H9 (cell line): Measurements from ENCODE around the gene FBXL19. TPM values are rescaled to one million over a fixed set of nuclear protein-coding genes. Genes with fewer than 3 reads are reported as not detected.

ENCODE experiments used
- DNase-seq: peaks from one replicate; pipeline ENCODE4 v3.0.0-alpha.2; 2017
- H2AFZ ChIP-seq: one replicate; pipeline ENCODE4 v1.6.1; 2013; ENCODE audit warnings: mild to moderate bottlenecking, low read length, control low read depth, moderate library complexity
- H2AK5ac ChIP-seq: 2 replicates; pipeline ENCODE4 v1.6.1; 2013; ENCODE audit warnings: low read length, control low read depth, mixed read lengths; ENCODE audit not compliant: insufficient read length
- H2BK120ac ChIP-seq: one replicate; pipeline ENCODE4 v1.6.1; 2013; ENCODE audit warnings: low read depth, mild to moderate bottlenecking, low read length, control low read depth, inconsistent platforms; ENCODE audit not compliant: poor library complexity, severe bottlenecking
- H2BK12ac ChIP-seq: 2 replicates; pipeline ENCODE4 v1.6.1; 2013; ENCODE audit warnings: low read length, control low read depth, mixed read lengths, low read depth; ENCODE audit not compliant: insufficient read length
- H2BK15ac ChIP-seq: 2 replicates; pipeline ENCODE4 v1.6.1; 2013; ENCODE audit warnings: low read depth, low read length, control low read depth
- H2BK20ac ChIP-seq: one replicate; pipeline ENCODE4 v1.6.1; 2013; ENCODE audit warnings: low read depth, mild to moderate bottlenecking, low read length, control low read depth, inconsistent platforms; ENCODE audit not compliant: poor library complexity, severe bottlenecking
- H2BK5ac ChIP-seq: 2 replicates; pipeline ENCODE4 v1.6.1; 2013; ENCODE audit warnings: low read length, control low read depth, mixed read lengths; ENCODE audit not compliant: insufficient read length
- H3K14ac ChIP-seq: 2 replicates; pipeline ENCODE4 v1.6.1; 2013; ENCODE audit warnings: low read length, control low read depth; ENCODE audit not compliant: insufficient read depth
- H3K18ac ChIP-seq: 2 replicates; pipeline ENCODE4 v1.6.1; 2013; ENCODE audit warnings: low read depth, mild to moderate bottlenecking, mixed read lengths, low read length, control low read depth; ENCODE audit not compliant: insufficient read length
- H3K23ac ChIP-seq: 2 replicates; pipeline ENCODE4 v1.6.1; 2013; ENCODE audit warnings: low read length, control low read depth, mixed read lengths, low read depth; ENCODE audit not compliant: insufficient read length
- H3K23me2 ChIP-seq: 2 replicates; pipeline ENCODE4 v1.6.1; 2013; ENCODE audit warnings: low read depth, mild to moderate bottlenecking, mixed read lengths, low read length, control low read depth; ENCODE audit not compliant: insufficient read length, poor library complexity, severe bottlenecking
- H3K27ac ChIP-seq: 2 replicates; pipeline ENCODE4 v1.5.1; 2013; ENCODE audit warnings: low read length, control low read depth, mixed read lengths, low read depth; ENCODE audit not compliant: insufficient read length
- H3K27me3 ChIP-seq: 2 replicates; pipeline ENCODE4 v1.6.1; 2013; ENCODE audit warnings: low read length, control low read depth, inconsistent platforms; ENCODE audit not compliant: insufficient read depth
- H3K4ac ChIP-seq: 2 replicates; pipeline ENCODE4 v1.6.1; 2013; ENCODE audit warnings: low read depth, mild to moderate bottlenecking, control low read depth, inconsistent platforms, low read length, moderate library complexity
- H3K4me1 ChIP-seq: 2 replicates; pipeline ENCODE4 v1.6.1; 2013; ENCODE audit warnings: low read length, control low read depth, inconsistent platforms; ENCODE audit not compliant: insufficient read depth
- H3K4me2 ChIP-seq: 2 replicates; pipeline ENCODE4 v1.6.1; 2013; ENCODE audit warnings: low read length, control low read depth, mixed read lengths; ENCODE audit not compliant: insufficient read length, insufficient read depth
- H3K56ac ChIP-seq: 2 replicates; pipeline ENCODE4 v1.6.1; 2013; ENCODE audit warnings: low read depth, mild to moderate bottlenecking, mixed read lengths, low read length, control low read depth; ENCODE audit not compliant: insufficient read length
- H3K79me1 ChIP-seq: 2 replicates; pipeline ENCODE4 v1.6.1; 2013; ENCODE audit warnings: low read depth, mild to moderate bottlenecking, moderate library complexity, low read length, control low read depth, inconsistent platforms; ENCODE audit not compliant: insufficient read depth, poor library complexity, severe bottlenecking
- H3K79me2 ChIP-seq: 2 replicates; pipeline ENCODE4 v1.6.1; 2013; ENCODE audit warnings: low read length, control low read depth, inconsistent platforms; ENCODE audit not compliant: insufficient read depth
- H3K9ac ChIP-seq: 2 replicates; pipeline ENCODE4 v1.6.1; 2013; ENCODE audit warnings: low read length, control low read depth, mixed read lengths; ENCODE audit not compliant: insufficient read length; ENCODE audit errors: extremely low read depth
- H3K9me3 ChIP-seq: one replicate; pipeline ENCODE4 v1.6.1; 2013; ENCODE audit warnings: low read depth, low read length, inconsistent platforms; ENCODE audit not compliant: control insufficient read depth
- H3T11ph ChIP-seq: one replicate; pipeline ENCODE4 v1.6.1; 2013; ENCODE audit warnings: mild to moderate bottlenecking, low read length, control low read depth, inconsistent platforms
- H4K20me1 ChIP-seq: one replicate; pipeline ENCODE4 v1.6.1; 2013; ENCODE audit not compliant: control insufficient read depth, insufficient read length, insufficient read depth
- H4K5ac ChIP-seq: 2 replicates; pipeline ENCODE4 v1.6.1; 2013; ENCODE audit warnings: low read depth, mild to moderate bottlenecking, mixed read lengths, low read length, control low read depth; ENCODE audit not compliant: insufficient read length
- H4K8ac ChIP-seq: replicated peaks from 2 replicates; pipeline ENCODE4 v1.6.1; 2013; ENCODE audit warnings: low read length, control low read depth, mixed read lengths, low read depth; ENCODE audit not compliant: insufficient read length
- H4K91ac ChIP-seq: 2 replicates; pipeline ENCODE4 v1.6.1; 2013; ENCODE audit warnings: low read depth, mild to moderate bottlenecking, moderate library complexity, mixed read lengths, low read length, control low read depth; ENCODE audit not compliant: insufficient read length
- H3K27ac Mint-ChIP-seq, 3 experiments: 2 replicates in 2 of 3; 3 replicates in 1 of 3; pipeline ENCODE4 v1.8.0; 2020 to 2021; ENCODE audit warnings: mixed read lengths in 3 of 3, mild to moderate bottlenecking in 1 of 3, moderate library complexity in 1 of 3
- H3K27me3 Mint-ChIP-seq: 2 replicates; pipeline ENCODE4 v1.8.0; 2021; ENCODE audit warnings: low read depth, mild to moderate bottlenecking, moderate library complexity, mixed read lengths
- H3K36me3 Mint-ChIP-seq, 3 experiments: 2 replicates in 2 of 3; 3 replicates in 1 of 3; pipeline ENCODE4 v1.8.0; 2020 to 2021; ENCODE audit warnings: low read depth in 3 of 3, mixed read lengths in 3 of 3; ENCODE audit not compliant: insufficient read depth in 1 of 3
- H3K4me1 Mint-ChIP-seq, 2 experiments: 2 replicates each; pipeline ENCODE4 v1.8.0; 2020; ENCODE audit warnings: mixed read lengths in 2 of 2
- H3K4me3 Mint-ChIP-seq, 2 experiments: 2 replicates in 1 of 2; 3 replicates in 1 of 2; pipeline ENCODE4 v1.8.0; 2020 to 2021; ENCODE audit warnings: mild to moderate bottlenecking in 2 of 2, mixed read lengths in 2 of 2, moderate library complexity in 1 of 2
- H3K9me3 Mint-ChIP-seq, 2 experiments: 2 replicates in 1 of 2; 3 replicates in 1 of 2; pipeline ENCODE4 v1.8.0; 2020; ENCODE audit warnings: mild to moderate bottlenecking in 2 of 2, mixed read lengths in 2 of 2, moderate library complexity in 1 of 2
- CTCF ChIP-seq: fragments of 200-600 bp; sonication (generic); conservative IDR thresholded peaks from 3 replicates; pipeline ENCODE4 v1.8.0; 2021; ENCODE audit warnings: antibody characterized with exemption, mild to moderate bottlenecking
- WGBS: extraction: QIAGEN DNeasy Blood & Tissue Kit; methylation state at CpG from one replicate; pipeline ENCODE4 v1.1.7; 2013; ENCODE audit warnings: missing lambda C conversion rate, low lambda C conversion rate, mixed read lengths; ENCODE audit not compliant: insufficient read length; ENCODE audit errors: extremely low coverage; 5-methylcytosine and 5-hydroxymethylcytosine counted together
- total RNA-seq: library from RNA; stranded (reverse); gene quantifications from 2 replicates; pipeline ENCODE4 v1.2.1, GENCODE V29; 2021

The FBXL19 gene
- total RNA-seq, 1 experiment from 2014 or later = 66.8 TPM

- TF ChIP-seq CTCF = no peak
- Histone ChIP-seq H3K14ac (no peak overlapping the region), H2BK20ac (no peak overlapping the region), H2BK5ac (no peak overlapping the region), H2BK120ac (no peak overlapping the region), H3K27ac (no peak overlapping the region), H4K91ac (no peak overlapping the region), H3K18ac (no peak overlapping the region), H2BK15ac (no peak overlapping the region), H3K4me2 (no peak overlapping the region), H4K20me1 (peaks cover 2% of the 10 kb centered on the region), H3K56ac (no peak overlapping the region), H2AFZ (no peak overlapping the region), H3K9me3 (no peaks in the 10 kb centered on the region), H2AK5ac (no peak overlapping the region), H2BK12ac (no peak overlapping the region), H3K4me1 (no peaks in the 10 kb centered on the region; the same call in 1 of the 2 replicates), H3K27me3 (no peaks in the 10 kb centered on the region), H3K79me2 (no peaks in the 10 kb centered on the region), H3K9ac (no peak overlapping the region), H4K5ac (no peak overlapping the region), H3K23ac (no peak overlapping the region), H4K8ac (no peak overlapping the region), H3T11ph (no peak overlapping the region), H3K79me1 (no peaks in the 10 kb centered on the region), H3K4ac (no peak overlapping the region), H3K23me2 (peaks cover 4% of the 10 kb centered on the region)
- Mint-ChIP-seq H3K27me3 (peaks cover 16% of the 10 kb centered on the region), H3K27ac (no peak overlapping the region), H3K4me1 (peaks cover 13 to 14% of the 10 kb centered on the region in 2 experiments), H3K36me3 (no peaks in the 10 kb centered on the region), H3K4me3 (no peak overlapping the region), H3K9me3 (no peaks in the 10 kb centered on the region; a peak in 1 of 5 replicates)
- DNase-seq = no peak
- no CpG with 5 or more reads among the region's 19 CpGs for WGBS
These were observed 19.1 kb upstream of the FBXL19 start for GRCh38 chr16:30904114-30904780.
